NCI-H1694 (cell line): ENCODE data around the gene DOCK4.

ENCODE experiments used
- DNase-seq: peaks from one replicate; lab custom pipeline; 2025; lab: John Stamatoyannopoulos, UW

The DOCK4 gene

GRCh38 chr7:112214883-112215282, 8.7 kb upstream of the DOCK4 start:
- no peak for DNase-seq

- no peak for DNase-seq
Observed at GRCh38 chr7:112214268-112214667, 8.1 kb upstream of the DOCK4 start.

- no peak for DNase-seq
Observed at GRCh38 chr7:112213735-112214134, 7.5 kb upstream of the DOCK4 start.

GRCh38 chr7:112212571-112212970, 6.4 kb upstream of the DOCK4 start:
- DNase-seq: no peak

GRCh38 chr7:112211348-112211907, 5.2 kb upstream of the DOCK4 start:
- no peak for DNase-seq

GRCh38 chr7:112207765-112208164, 1.6 kb upstream of the DOCK4 start:
- no peak for DNase-seq

GRCh38 chr7:112206991-112207592, 893 bp upstream of the DOCK4 start:
- no peak for DNase-seq

- no peak for DNase-seq
Observed at GRCh38 chr7:112205343-112206237, 609 bp downstream of the DOCK4 start.

GRCh38 chr7:112204499-112205342, 1.5 kb downstream of the DOCK4 start:
- no peak for DNase-seq

- no peak for DNase-seq
Observed at GRCh38 chr7:112203365-112203739, 2.8 kb downstream of the DOCK4 start.

- DNase-seq: no peak
Observed at GRCh38 chr7:112202816-112203215, 3.4 kb downstream of the DOCK4 start.

- no peak for DNase-seq
Observed at GRCh38 chr7:112201839-112202238, 4.4 kb downstream of the DOCK4 start.

- no peak for DNase-seq
Observed at GRCh38 chr7:112201411-112201810, 4.8 kb downstream of the DOCK4 start.

GRCh38 chr7:112199672-112200071, 6.5 kb downstream of the DOCK4 start:
- no peak for DNase-seq

GRCh38 chr7:112199035-112199655, 7.1 kb downstream of the DOCK4 start:
- DNase-seq: no peak

- no peak for DNase-seq
Observed at GRCh38 chr7:112197322-112197721, 8.9 kb downstream of the DOCK4 start.

- no peak for DNase-seq
Observed at GRCh38 chr7:112195717-112196116, 10.5 kb downstream of the DOCK4 start.

- no peak for DNase-seq
Observed at GRCh38 chr7:112193915-112194502, 12.2 kb downstream of the DOCK4 start.

- DNase-seq: no peak
Observed at GRCh38 chr7:112192236-112193154, 13.7 kb downstream of the DOCK4 start.

GRCh38 chr7:112190120-112190519, 16.1 kb downstream of the DOCK4 start:
- no peak for DNase-seq
